GM19043 (cell line): ENCODE measurements around the gene IGFBP5.

Experiments used
- ATAC-seq: cut with Tn5 transposase; IDR thresholded peaks from one replicate; pipeline ENCODE4 v1.9.1; 2021; ENCODE audit warnings: low read depth; ENCODE audit not compliant: unreplicated experiment

Gene IGFBP5

GRCh38 chr2:216715402-216715974 is 20.1 kb upstream of the IGFBP5 start:
- no peak for ATAC-seq

- ATAC-seq, result no peak
Observed at GRCh38 chr2:216714376-216714775, 19.0 kb upstream of the IGFBP5 start.

GRCh38 chr2:216713691-216714336 is 18.5 kb upstream of the IGFBP5 start:
- ATAC-seq, result no peak

- no peak for ATAC-seq
Observed at GRCh38 chr2:216711348-216711747, 16.0 kb upstream of the IGFBP5 start.

- no peak for ATAC-seq
Observed at GRCh38 chr2:216710551-216711301, 15.4 kb upstream of the IGFBP5 start.

- ATAC-seq, result no peak
Observed at GRCh38 chr2:216702756-216703155, 7.4 kb upstream of the IGFBP5 start.

GRCh38 chr2:216701544-216701943 is 6.2 kb upstream of the IGFBP5 start:
- ATAC-seq, result no peak

- ATAC-seq, result no peak
Observed at GRCh38 chr2:216700781-216701180, 5.4 kb upstream of the IGFBP5 start.

- ATAC-seq, result no peak
Observed at GRCh38 chr2:216700088-216700567, 4.8 kb upstream of the IGFBP5 start.

GRCh38 chr2:216698895-216699294 is 3.5 kb upstream of the IGFBP5 start:
- ATAC-seq, result no peak

- ATAC-seq, result no peak
Observed at GRCh38 chr2:216698293-216698692, 2.9 kb upstream of the IGFBP5 start.

- ATAC-seq, result no peak
Observed at GRCh38 chr2:216696751-216697560, 1.6 kb upstream of the IGFBP5 start.

- no peak for ATAC-seq
Observed at GRCh38 chr2:216696321-216696720, 972 bp upstream of the IGFBP5 start.

GRCh38 chr2:216694826-216695217 is 527 bp downstream of the IGFBP5 start:
- ATAC-seq, result no peak

- ATAC-seq, result no peak
Observed at GRCh38 chr2:216694082-216694825, 1.1 kb downstream of the IGFBP5 start.

GRCh38 chr2:216693414-216694080 is 1.8 kb downstream of the IGFBP5 start:
- ATAC-seq, result no peak

- no peak for ATAC-seq
Observed at GRCh38 chr2:216692636-216693413, 2.5 kb downstream of the IGFBP5 start.

GRCh38 chr2:216690853-216691741 is 4.3 kb downstream of the IGFBP5 start:
- ATAC-seq, result no peak
